GM12891 (cell line): ENCODE measurements around the gene PTPN2.

Experiments used
- PAX5 ChIP-seq: IDR thresholded peaks from 2 replicates; pipeline ENCODE4 v1.6.1; 2011; ENCODE audit warnings: low read length, moderate library complexity, mild to moderate bottlenecking; ENCODE audit not compliant: insufficient read depth, severe bottlenecking
- POLR2A ChIP-seq: IDR thresholded peaks from 2 replicates; pipeline ENCODE4 v1.6.1; 2011; ENCODE audit warnings: low read depth, low read length, control low read depth
- POLR2AphosphoS5 ChIP-seq: IDR thresholded peaks from 2 replicates; pipeline ENCODE4 v1.6.1; 2011; ENCODE audit warnings: low read depth, low read length, control low read depth

GRCh38 chr18:12882453-12883371, 1.3 kb downstream of the PTPN2 start:
- no peak; the same call in 1 of the 2 replicates for TF ChIP-seq POLR2A
- TF ChIP-seq POLR2AphosphoS5, result no peak
- TF ChIP-seq PAX5, result no peak
